ENCODE results near the gene NKPD1.

- TF ChIP-seq EZH2 (IDR thresholded peaks at IDR 0.05; ENCODE audit: low read length): no peak
- TF ChIP-seq CTCF (optimal IDR thresholded peaks at IDR 0.05 in 1 of 3, IDR thresholded peaks at IDR 0.05 in 1 of 3, conservative IDR thresholded peaks at IDR 0.05 in 1 of 3; ENCODE audit: extremely low read depth in 1 of 3, insufficient read depth in 2 of 3, low read length in 3 of 3): no peak
Observed at GRCh38 chr19:45125360-45125759, 35.4 kb downstream of the NKPD1 start.

All from keratinocyte (primary cell).